Activated T-cell treated with anti-CD3 and anti-CD28 coated beads, Interleukin-2, amount 50 U/mL, for 72 hours (primary cell): ENCODE measurements around the gene SERPINB2. TPM values are rescaled to one million over a fixed set of nuclear protein-coding genes. Genes with fewer than 3 reads are reported as not detected.

ENCODE experiments used
- ATAC-seq, 2 donors: fragments of 150-1000 bp; cut with Tn5 transposase; replicated peaks in 1 of 2; 2 replicates each; pipeline ENCODE4 v1.10.0; 2021; ENCODE audit warnings: moderate library complexity in 2 of 2, mild to moderate bottlenecking in 1 of 2
- DNase-seq, 2 donors: peaks; one replicate each; pipeline ENCODE4 v3.0.0; 2021 to 2022; ENCODE audit warnings: mixed read lengths in 1 of 2
- H3K27ac Mint-ChIP-seq: one replicate; pipeline ENCODE4 v1.8.0; 2022; ENCODE audit warnings: mild to moderate bottlenecking, moderate library complexity, mixed read lengths
- H3K27me3 Mint-ChIP-seq: one replicate; pipeline ENCODE4 v1.8.0; 2022; ENCODE audit warnings: low read depth, mixed read lengths
- H3K36me3 Mint-ChIP-seq, 2 donors: one replicate each; pipeline ENCODE4 v1.8.0; 2022; ENCODE audit warnings: mixed read lengths in 2 of 2, mild to moderate bottlenecking in 1 of 2; ENCODE audit not compliant: insufficient read depth in 2 of 2
- H3K4me1 Mint-ChIP-seq: one replicate; pipeline ENCODE4 v1.8.0; 2022; ENCODE audit warnings: low read depth, mixed read lengths
- H3K4me3 Mint-ChIP-seq, 2 donors: one replicate each; pipeline ENCODE4 v1.8.0; 2022; ENCODE audit warnings: mild to moderate bottlenecking in 2 of 2, mixed read lengths in 2 of 2, moderate library complexity in 2 of 2
- H3K9me3 Mint-ChIP-seq, 2 donors: one replicate each; pipeline ENCODE4 v1.8.0; 2022; ENCODE audit warnings: mixed read lengths in 2 of 2
- total RNA-seq, 2 donors: library from RNA; stranded (reverse); gene quantifications; one replicate each; pipeline ENCODE4 v1.2.3, GENCODE V29; 2022

The SERPINB2 gene
- total RNA-seq, 2 donors from 2014 or later = not detected

DNA sequence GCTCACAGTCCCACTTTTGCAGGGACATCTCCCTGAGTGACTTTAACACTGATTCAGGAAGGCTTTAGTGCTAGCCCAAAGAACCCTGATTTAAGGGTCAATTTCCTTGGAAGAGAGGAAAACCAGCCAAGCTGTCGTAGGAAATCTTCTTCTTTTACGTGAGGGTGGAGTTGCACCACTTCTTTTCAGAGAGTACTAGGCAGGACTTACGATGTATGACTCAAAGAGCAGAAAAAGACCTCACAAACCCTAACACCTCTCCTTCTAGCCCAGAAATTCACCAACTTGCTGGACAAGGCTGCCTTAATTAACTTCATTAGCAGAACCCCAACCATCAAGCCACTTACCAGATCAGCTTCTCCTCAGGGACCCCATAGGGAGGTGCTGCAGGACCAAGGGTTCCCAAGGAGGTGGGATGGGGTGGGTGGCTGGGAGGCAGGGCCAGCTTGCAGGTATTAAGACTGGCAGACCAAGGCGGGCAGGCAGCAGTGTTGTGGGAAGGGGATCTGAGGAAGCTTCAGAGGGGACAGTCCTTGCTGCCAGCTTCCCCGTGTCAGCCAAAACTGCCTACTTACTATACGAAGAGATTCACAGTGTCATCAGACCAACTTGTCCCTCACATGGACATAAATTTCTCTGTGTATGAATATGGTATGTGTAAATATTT is 6.7 kb downstream of the SERPINB2 start:
- Mint-ChIP-seq H3K27ac (no peak overlapping the region), H3K36me3 (no peaks in the 10 kb centered on the region), H3K27me3 (peaks cover 45% of the 10 kb centered on the region), H3K4me3 (no peak overlapping the region), H3K4me1 (no peaks in the 10 kb centered on the region), H3K9me3 (no peaks in the 10 kb centered on the region)
- DNase-seq (no peak), ATAC-seq (no peak)

DNA sequence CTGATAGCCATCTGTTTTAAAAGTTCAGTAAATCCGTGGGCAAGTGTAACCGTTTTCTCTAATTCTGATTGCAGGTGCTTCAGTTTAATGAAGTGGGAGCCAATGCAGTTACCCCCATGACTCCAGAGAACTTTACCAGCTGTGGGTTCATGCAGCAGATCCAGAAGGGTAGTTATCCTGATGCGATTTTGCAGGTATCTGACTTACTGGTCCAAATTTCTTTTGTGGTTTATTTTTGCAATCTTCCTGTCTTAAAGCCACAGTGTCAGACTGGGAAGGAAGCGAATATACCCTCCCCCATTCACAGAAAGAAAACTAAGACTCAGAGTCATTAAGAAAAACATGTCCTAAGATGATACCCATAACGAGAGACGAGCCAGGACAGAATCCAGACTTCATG is 7.7 kb downstream of the SERPINB2 start:
- DNase-seq (no peak), ATAC-seq (no peak)
- Mint-ChIP-seq H3K36me3 (no peaks in the 10 kb centered on the region), H3K27ac (no peak overlapping the region), H3K27me3 (peaks cover 40% of the 10 kb centered on the region), H3K4me1 (no peaks in the 10 kb centered on the region), H3K9me3 (no peaks in the 10 kb centered on the region), H3K4me3 (no peak overlapping the region)

DNA sequence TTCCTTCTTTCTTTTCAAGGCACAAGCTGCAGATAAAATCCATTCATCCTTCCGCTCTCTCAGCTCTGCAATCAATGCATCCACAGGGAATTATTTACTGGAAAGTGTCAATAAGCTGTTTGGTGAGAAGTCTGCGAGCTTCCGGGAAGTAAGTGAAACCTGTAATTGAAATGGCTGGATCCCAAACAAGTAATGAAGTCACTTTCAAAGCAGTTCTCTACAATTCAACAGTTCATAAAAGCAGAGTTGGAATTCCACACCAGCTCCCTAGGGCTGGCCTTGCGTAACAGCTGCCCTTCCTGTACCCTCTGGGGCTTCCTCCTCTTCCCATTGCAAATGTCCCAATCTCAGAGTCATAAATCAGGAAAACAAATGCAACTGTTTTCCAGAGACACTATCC is 9.6 kb downstream of the SERPINB2 start:
- Mint-ChIP-seq H3K36me3 (no peaks in the 10 kb centered on the region), H3K9me3 (no peaks in the 10 kb centered on the region), H3K27ac (no peak overlapping the region), H3K27me3 (peaks cover 39% of the 10 kb centered on the region), H3K4me1 (no peaks in the 10 kb centered on the region), H3K4me3 (no peak overlapping the region)
- no peak for ATAC-seq
- DNase-seq = no peak

DNA sequence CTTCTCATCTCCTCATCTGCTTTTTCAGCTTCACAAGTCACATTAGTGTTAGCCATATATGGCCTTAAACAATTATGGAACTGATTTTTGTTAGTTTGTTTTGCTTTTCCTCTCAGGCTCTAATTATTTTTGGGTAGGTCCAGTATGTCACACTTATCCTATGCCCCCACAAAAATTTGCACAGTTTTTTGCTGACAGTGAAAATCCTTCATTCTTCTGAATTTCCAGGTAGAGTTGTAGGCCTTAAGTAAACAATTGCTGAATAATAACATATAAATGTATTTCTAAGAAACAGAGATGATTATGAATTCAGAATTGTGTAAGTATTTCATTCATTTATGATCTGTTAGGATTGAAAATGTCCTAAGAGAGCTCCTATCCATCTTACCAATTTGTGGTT is 11.7 kb downstream of the SERPINB2 start:
- Mint-ChIP-seq H3K4me3 (no peak overlapping the region), H3K27me3 (peaks cover 39% of the 10 kb centered on the region)

DNA sequence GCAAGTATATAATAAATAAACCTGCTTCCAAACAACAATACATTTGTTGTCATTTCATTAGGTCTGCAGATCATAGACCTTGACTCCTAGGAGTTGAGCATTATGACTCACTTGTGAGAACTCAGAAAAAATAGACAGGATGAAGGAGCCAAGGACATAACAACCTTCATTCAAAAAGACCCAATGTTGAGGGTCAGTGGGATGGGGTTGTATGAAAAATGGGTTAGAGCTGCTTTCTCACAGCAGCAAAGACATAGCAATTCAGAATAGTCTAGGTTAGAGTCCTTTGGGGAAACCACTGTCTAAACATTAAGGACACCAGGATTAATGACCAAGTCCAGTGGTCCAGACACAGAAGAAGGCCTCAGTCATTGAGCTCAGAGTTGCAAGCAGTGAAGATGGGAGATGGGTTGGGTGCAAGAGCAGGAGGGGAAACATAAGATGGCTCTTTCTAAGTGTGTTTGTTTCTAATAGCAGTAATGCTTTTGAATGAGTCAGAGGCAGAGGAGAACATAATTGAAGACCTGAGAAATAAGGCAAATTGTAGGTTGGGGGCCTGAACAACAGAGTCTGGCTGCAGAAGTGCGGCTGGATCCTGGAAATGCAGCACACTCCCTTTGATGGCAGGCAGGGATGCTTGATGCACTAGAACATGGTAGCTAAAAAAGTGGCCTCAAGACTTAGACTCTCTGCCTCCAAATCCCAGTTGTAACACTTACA is 16.5 kb downstream of the SERPINB2 start:
- Mint-ChIP-seq H3K27me3 (peaks cover 30% of the 10 kb centered on the region), H3K4me3 (no peak overlapping the region), H3K27ac (no peak overlapping the region), H3K9me3 (peaks cover 0 to 2% of the 10 kb centered on the region in 2 donors), H3K4me1 (peaks cover 5% of the 10 kb centered on the region), H3K36me3 (no peaks in the 10 kb centered on the region)
- no peak for ATAC-seq
- DNase-seq = no peak

More for the DNA sequence above, 11.7 kb downstream of the SERPINB2 start:
- H3K9me3 Mint-ChIP-seq = no peaks in the 10 kb centered on the region
- DNase-seq = no peak
- H3K27ac Mint-ChIP-seq = no peak overlapping the region
- H3K4me1 Mint-ChIP-seq = no peaks in the 10 kb centered on the region
- no peaks in the 10 kb centered on the region for H3K36me3 Mint-ChIP-seq
- no peak for ATAC-seq

DNA sequence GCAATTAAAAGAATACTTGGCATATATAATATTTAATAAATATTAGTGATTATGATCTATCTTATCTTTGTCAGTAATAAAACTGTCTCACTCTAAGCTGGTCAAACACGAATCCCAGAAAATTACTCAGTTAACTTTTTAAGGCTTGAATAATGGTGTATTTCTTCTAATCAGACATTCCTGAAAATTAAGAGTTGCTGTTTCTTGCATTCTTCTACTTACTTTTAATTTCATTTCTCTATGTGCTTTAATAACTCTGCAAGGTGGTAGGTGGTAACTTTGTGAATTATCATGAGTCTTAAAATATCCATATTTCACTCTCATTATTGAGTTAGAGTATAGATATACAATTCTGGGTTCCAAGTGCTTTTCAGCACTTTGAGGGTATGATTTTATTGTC is 17.2 kb downstream of the SERPINB2 start:
- H3K4me1 Mint-ChIP-seq = peaks cover 5% of the 10 kb centered on the region
- H3K36me3 Mint-ChIP-seq = no peaks in the 10 kb centered on the region
- H3K4me3 Mint-ChIP-seq = no peak overlapping the region
- ATAC-seq (no peak), DNase-seq (no peak)
- no peak overlapping the region for H3K27ac Mint-ChIP-seq
- peaks cover 30% of the 10 kb centered on the region for H3K27me3 Mint-ChIP-seq
- H3K9me3 Mint-ChIP-seq = peaks cover 0 to 2% of the 10 kb centered on the region in 2 donors

DNA sequence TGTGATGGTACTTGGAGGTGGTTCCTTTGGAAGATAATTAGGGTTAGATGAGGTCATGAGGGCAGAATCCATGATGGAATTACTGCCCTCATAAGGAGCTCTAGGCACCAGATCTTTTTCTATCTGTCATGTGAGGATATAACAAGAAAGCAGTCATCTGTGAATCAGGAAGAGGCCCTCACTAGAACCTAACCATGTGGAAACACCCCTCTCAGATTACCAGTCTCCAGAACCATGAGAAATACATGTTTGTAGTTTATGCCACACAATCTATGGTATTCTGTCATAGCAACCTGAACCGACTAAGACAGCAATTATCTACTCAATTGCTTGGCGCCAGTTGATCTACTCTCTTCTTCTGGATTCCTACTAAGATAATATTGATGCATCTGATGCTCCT is 17.9 kb downstream of the SERPINB2 start:
- peaks cover 0 to 2% of the 10 kb centered on the region in 2 donors for H3K9me3 Mint-ChIP-seq
- H3K4me1 Mint-ChIP-seq = peaks cover 5% of the 10 kb centered on the region
- no peak for DNase-seq
- H3K36me3 Mint-ChIP-seq = no peaks in the 10 kb centered on the region
- no peak for ATAC-seq
- H3K4me3 Mint-ChIP-seq = no peak overlapping the region
- H3K27ac Mint-ChIP-seq = no peak overlapping the region
- H3K27me3 Mint-ChIP-seq = peaks cover 28% of the 10 kb centered on the region

DNA sequence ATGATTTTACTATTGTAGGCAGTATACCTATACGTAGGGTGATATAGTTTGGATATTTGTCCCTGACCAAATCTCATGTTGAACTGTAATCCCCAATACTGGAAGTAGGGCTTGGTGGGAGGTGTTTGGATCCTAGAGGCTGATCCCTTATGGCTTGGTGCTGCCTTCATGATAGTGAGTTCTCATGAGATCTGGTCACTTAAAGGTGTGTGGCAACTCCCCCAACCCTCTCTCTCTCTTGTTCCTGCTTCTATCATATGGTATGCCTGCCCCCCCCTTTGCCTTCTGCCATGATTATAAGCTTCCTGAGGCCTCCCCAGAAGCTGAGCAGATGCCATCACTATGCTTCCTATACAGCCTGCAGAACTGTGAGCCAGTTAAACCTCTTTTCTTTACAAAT is 18.6 kb downstream of the SERPINB2 start:
- ATAC-seq = no peak
- H3K4me1 Mint-ChIP-seq = peaks cover 5% of the 10 kb centered on the region

DNA sequence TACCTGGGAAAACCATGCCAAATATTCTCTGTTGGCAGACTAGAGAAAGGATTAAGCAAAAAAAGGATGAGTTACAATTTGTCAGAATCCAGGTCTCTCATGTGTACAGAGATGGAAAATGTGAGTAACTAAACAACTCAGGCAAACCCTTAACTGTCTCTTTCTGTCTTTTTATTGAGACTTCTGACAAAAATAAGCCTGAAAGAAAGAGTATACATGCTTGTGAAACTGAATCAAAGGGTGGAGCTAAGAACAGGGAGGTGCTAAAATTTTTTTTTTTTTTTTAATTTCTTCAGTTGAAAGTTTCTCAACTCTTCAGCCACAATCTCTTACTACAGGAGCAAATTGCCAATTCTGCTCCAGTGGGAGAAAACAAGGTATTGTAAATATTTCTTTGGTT is 20.2 kb downstream of the SERPINB2 start, which contains the start of gene SERPINB10:
Gene SERPINB10, plus strand, starts transcription at position 295 of the 400 bp plus-strand sequence. CDS start 7,553 bp downstream, outside the sequence.
- peak within 1 kb of the TSS; percentile 74 for H3K27ac Mint-ChIP-seq
- H3K27me3 Mint-ChIP-seq = peaks cover 33% of the 10 kb centered on the region
- peak; percentile 45 to 53 for ATAC-seq
- H3K9me3 Mint-ChIP-seq = peaks cover 0 to 2% of the 10 kb centered on the region in 2 donors
- no peaks in the 10 kb centered on the region for H3K36me3 Mint-ChIP-seq
- peak within 1 kb of the TSS in 1 of 2 donors; percentile 75 for H3K4me3 Mint-ChIP-seq
- no peak for DNase-seq
- H3K4me1 Mint-ChIP-seq = peaks cover 5% of the 10 kb centered on the region

More for the DNA sequence above, 18.6 kb downstream of the SERPINB2 start:
- H3K27me3 Mint-ChIP-seq = peaks cover 24% of the 10 kb centered on the region
- no peak overlapping the region for H3K27ac Mint-ChIP-seq
- no peak overlapping the region for H3K4me3 Mint-ChIP-seq
- H3K9me3 Mint-ChIP-seq = peaks cover 0 to 2% of the 10 kb centered on the region in 2 donors
- no peak for DNase-seq
- H3K36me3 Mint-ChIP-seq = no peaks in the 10 kb centered on the region

DNA sequence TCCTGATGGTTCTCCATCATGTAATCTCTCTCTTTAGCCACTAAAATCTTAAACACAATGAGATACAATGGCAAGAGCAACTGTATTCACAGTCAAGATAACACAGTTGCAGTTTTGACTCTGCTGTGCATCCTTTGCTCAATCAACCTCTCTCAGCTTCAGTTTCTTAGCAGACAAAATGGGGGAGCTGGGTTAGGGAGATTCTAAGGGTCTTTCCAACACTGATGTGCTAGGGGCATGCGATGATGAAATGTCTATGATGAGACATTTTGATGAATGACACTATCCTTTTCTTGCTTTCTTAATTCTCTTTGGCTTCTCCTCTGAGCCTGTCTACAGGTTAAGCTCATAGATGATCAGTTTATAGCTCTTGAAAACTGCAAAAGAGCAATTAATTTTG is 21.4 kb downstream of the SERPINB2 start:
- H3K4me1 Mint-ChIP-seq = peaks cover 5% of the 10 kb centered on the region
- DNase-seq (peak in 1 of 2 donors; percentile 9), ATAC-seq (peak; percentile 54 to 78)
- H3K27me3 Mint-ChIP-seq = peaks cover 41% of the 10 kb centered on the region
- no peaks in the 10 kb centered on the region for H3K36me3 Mint-ChIP-seq
- H3K9me3 Mint-ChIP-seq = peaks cover 0 to 2% of the 10 kb centered on the region in 2 donors
- H3K27ac Mint-ChIP-seq = peak overlapping the region; percentile 74
- peak overlapping the region in 1 of 2 donors; percentile 75 for H3K4me3 Mint-ChIP-seq

DNA sequence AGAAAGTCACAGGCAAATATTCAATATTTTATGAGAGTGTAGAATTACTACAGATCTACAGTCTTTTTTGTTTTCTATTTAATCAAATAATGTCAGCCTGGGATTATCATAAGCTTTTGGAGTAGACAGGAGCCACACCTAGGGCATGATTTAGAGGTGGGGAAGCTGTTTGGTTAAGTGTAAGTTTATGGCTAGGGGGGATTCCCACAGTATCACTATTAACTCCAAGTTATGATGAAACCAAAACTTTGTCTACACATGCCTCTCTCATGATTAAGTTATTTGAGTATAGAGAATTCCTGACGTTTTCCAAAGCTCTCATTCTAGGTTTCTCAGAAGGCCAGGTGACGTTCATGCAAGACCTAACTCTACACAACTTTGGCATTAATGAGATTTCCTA is 22.4 kb downstream of the SERPINB2 start:
- ATAC-seq = peak in 1 of 2 donors; percentile 55
- Mint-ChIP-seq H3K4me3 (peak overlapping the region in 1 of 2 donors; percentile 61), H3K9me3 (peaks cover 0 to 2% of the 10 kb centered on the region in 2 donors), H3K4me1 (peaks cover 5% of the 10 kb centered on the region), H3K36me3 (no peaks in the 10 kb centered on the region), H3K27ac (peak overlapping the region; percentile 35), H3K27me3 (peaks cover 46% of the 10 kb centered on the region)
- no peak for DNase-seq

DNA sequence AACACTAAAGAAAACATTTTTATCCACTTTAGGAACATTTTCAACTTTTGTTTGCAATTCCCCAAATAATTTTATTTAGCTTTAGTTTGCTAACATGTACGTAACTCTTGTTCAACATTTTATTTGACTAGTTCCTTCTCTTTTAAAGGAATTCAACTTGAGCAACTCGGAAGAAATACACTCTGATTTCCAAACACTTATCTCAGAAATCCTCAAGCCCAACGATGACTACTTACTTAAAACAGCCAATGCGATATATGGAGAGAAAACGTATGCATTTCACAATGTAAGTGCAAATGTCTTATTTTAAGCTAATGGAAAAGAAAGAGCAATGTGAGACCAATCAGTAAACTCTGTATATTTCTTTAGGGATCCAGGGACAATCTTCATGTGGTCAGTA is 30.3 kb downstream of the SERPINB2 start:
- H3K36me3 Mint-ChIP-seq = no peaks in the 10 kb centered on the region
- no peak overlapping the region for H3K27ac Mint-ChIP-seq
- ATAC-seq (no peak), DNase-seq (no peak)
- no peak overlapping the region for H3K4me3 Mint-ChIP-seq
- no peaks in the 10 kb centered on the region for H3K4me1 Mint-ChIP-seq
- peaks cover 42% of the 10 kb centered on the region for H3K27me3 Mint-ChIP-seq
- no peaks in the 10 kb centered on the region for H3K9me3 Mint-ChIP-seq

DNA sequence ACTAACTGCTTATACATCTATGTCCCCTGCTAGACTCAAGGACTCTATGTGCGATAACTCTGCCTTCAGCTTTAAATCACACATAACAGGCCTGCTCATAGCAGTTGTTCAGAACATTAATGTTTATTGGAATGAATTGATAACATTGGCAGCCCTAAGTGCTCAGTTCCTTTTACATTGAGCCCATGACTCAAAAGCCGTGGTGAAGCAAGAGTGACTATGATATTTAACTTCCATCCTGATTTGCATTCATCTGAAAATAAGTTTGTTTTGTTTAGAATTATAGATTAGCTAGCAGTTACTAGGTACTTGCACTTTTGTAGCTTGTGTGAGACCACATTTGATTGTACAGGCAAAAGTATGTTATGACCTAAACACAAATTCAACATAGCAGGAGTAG is 34.5 kb downstream of the SERPINB2 start:
- no peak overlapping the region for H3K27ac Mint-ChIP-seq
- no peaks in the 10 kb centered on the region for H3K9me3 Mint-ChIP-seq
- DNase-seq = no peak
- no peak overlapping the region for H3K4me3 Mint-ChIP-seq
- no peaks in the 10 kb centered on the region for H3K4me1 Mint-ChIP-seq
- H3K36me3 Mint-ChIP-seq = no peaks in the 10 kb centered on the region
- no peak for ATAC-seq
- peaks cover 44% of the 10 kb centered on the region for H3K27me3 Mint-ChIP-seq
